ENCODE data around the gene C19orf81. TPM values are rescaled to one million over a fixed set of nuclear protein-coding genes. Genes with fewer than 3 reads are reported as not detected.

The C19orf81 gene
- total RNA-seq, 1 donor from 2014 or later, result 2.3 TPM

DNA sequence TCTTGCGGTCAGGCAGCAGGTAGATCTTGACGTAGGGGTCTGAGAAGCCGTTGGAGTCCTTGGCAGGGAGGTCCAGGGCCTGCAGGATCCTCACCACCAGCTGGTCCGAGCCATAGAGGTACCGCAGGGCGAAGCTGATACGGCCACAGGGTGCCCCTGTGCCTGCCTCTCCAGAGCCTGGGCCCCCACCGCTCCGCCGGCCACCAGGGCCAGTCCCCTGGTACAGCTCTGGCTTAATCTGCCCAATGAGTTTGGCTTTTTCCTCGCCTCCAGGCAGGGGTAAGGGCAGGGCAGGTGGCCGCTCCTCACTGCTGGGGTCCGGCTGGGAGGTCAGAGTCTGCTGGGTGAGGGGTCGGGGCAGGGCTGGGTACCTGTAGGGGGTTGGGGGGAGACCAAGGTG is 19.4 kb upstream of the C19orf81 start:
- DNase-seq, result no peak

DNA sequence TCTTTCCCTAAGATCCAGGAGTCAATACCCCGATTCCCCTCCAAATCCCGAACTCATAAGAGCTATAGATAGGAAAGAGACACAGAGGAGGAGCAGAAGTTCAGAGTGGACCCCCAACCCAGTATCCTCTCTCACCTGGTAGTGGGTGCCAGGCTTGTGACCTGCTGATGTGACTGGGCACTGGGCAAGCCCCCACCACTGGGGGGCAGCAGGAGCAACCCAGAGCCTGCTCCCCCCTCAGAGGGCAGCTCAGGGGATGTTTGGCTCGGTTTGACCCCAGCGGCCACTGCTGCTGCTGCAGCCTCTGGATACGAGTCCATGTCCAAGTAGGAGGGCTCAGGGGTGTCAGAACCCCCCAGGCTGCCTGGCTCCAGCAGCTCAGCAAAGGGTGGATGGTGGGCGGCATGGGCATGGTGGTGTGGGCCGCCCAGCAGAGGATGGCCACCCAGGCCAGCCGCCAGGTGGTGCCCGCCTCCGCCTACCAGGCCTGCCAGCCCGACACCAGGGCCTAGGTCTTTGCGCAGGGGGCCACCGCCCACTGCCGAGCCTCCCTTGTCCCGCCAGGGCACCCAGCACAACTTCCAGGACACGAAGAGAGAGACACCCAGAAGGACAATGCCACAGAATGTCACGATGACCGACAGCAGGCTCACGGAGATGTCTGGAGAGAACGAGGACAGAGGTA is 17.0 kb upstream of the C19orf81 start:
- no peak for DNase-seq

DNA sequence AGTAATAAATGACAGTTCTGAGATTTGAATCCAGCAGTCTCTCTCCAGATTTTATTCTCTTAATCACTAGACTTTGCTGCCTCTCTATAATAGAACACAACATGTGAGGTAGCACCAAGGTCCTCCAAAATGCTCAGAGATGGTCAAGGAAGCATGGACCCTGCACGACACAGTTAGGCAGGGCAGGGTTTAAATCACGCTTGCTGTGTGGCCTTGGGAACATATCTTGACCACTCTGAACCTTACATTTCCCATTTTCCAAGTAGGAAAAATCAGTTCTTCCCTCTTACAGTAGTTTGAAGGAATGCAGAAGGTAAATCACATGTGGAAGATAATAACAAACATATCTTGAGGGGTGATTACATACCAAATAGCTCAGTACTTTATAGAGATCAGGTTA is 15.9 kb upstream of the C19orf81 start:
- DNase-seq, result no peak

DNA sequence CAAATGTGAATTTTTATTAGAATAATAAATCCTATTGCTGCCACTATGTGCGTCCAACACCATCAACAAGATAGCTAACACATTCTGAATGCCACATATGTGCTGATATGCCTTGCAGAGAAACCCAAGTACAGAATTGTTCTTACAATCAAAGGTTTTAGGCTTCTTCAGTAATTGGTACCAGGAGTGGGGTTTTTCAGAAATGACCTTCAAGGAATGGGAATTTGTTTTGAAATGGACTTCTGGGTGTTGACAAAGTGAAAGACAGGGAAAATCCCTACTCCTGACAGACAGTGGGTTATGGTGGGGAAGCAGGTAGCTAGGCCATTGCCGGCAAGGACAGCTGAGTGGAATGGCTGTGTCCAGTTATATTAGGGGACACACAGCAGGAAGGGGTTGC is 15.3 kb upstream of the C19orf81 start:
- no peak for DNase-seq

DNA sequence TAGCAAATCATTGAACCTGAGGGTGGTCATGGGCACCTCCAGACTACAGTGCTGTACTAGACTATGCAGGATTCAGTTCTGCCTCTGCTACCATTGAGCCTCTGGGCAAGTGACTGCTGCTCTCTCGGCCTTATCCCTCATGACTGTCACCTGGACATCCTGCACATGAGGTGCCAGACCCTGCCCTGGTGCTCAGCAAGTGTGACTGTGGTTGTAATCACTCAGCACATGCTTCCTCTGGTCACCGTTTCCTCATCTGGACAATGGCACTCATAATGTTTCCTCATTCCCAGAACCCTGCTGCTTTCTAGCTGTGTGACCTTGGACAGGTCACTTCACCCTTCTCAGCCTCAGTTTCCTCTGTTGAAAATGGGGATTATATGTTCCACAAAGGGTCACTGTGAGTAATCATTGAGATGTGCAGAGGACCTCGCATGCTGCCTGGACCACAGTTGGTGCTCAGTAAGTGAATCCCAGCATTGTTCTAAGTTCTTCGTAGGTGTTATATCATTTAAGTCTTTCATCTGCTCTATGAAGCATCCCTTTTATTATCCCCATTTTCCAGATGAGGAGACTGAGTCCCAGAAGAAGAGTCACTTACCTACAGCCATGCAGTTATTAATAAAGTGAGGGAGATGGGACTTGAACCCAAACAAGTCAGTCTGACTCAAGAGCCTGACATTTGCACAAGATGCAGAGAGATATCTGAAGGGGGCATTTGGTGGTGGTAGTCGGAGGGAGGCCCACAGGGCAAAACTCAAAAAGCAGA is 12.7 kb upstream of the C19orf81 start:
- no peak for DNase-seq

DNA sequence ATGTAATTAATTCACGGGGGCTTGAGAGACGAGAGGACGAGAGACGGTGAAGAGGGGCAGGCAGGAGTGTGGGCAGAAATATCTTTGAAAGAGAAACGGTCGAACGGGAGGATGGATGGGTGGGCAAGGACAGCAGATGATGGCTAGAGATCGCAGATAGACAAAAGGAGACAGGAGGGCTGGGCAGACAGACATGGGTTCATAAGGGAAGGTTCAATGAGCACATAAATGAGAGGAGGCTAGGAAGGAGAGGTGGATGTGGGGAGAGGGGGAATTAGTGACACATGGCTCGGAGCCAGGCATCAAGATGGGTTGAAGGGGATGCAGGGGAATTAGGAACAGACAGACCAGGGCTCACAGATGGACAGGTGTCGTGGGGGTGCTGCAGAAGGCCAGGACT is 10.6 kb upstream of the C19orf81 start:
- DNase-seq, result no peak

DNA sequence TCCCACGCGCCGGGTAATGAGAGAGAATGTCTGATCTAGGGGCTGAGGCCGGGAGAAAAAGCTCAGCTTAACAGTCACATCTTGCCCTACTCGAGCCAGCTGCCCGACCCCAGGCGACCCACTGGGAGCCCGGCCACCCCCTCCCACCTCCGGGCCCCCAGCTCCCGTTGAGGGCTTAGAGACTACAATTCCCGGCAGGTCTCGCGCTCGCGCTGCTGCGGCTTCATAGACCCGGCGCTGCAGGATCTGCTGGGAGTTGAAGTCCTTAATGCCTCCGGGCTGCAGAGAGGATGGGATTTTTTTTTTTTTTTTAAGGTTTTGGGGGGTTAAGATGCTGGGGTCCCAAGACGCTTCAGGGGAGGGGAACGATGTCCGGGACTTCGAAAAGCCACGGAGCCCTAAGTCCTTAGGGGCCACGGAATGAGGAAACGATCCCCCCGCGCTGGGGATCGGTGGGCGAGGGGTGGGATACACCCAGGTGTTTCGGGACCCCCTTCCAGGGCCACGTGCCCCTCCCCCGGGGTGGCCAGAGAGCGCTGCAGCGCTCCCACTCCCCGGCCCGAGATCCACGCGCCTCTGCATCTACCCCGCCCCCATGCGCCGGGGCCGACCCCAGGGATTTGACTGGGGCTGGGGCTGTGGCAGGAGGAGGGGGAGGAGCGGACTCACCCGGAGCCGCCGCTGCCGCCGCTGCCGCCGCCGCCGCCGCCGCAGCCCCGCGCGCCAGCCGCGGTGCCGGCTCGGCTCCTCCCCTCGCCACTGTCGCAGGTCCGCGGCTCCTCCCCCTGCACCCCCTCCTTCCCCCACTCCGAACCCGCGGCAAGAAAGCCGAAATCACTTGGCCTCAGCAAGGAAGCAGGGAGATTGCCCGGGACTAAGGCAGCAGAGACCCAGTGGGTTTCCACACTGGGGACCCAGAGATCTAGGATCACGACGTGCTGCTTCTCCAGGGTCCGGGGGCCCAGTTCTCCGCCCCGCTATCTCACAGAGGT is 9.8 kb upstream of the C19orf81 start, which contains the start of gene SYT3:
SYT3 (minus strand) TSS at position 761 of the 992 bp plus-strand sequence. CDS start 2,470 bp downstream, outside the sequence.
- DNase-seq, result peak; percentile 62

DNA sequence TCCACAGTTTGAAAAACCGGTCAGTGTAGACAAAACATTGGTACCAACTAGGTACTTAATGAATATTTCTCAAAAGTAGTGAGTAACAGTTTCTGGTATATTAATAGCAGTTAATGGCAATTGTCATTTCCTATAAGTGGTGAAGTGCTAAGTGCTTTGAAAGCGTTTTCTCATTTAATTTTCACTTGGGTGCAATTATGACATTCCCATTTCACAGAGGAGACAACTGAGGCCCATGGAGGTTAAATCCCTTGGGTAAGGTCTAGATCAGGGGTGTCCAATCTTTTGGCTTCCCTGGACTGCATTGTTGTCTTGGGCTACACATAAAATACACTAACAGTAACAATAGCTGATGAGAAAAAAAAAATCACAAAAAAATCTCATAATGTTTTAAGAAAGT is 8.9 kb upstream of the C19orf81 start:
- DNase-seq, result no peak

DNA sequence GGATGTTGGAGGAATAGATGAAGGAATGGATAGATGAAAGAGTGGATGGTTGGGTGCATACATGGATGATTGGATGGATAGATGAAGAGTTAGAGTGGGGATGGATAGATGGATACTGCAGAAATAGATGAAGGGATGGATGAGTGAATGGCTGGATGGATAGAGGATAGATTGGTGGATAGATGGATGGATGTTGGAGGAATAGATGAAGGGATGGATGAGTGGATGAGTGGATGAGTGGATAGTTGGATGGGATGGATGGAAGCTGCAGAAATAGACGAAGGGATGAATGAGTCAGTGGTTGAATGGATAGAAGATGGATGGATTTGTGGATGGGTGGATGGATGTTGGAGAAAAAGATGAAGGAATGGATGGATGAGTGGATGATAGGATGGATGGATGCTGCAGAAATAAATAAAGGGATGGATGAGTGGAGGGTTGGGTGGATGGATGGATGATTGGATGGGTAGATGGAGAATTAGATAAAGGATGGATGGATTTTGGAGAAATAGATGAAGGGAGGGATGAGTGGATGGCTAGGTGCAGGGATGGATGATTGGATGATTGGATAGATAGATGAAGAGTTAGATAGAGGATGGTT is 4.8 kb upstream of the C19orf81 start:
- no peak for DNase-seq

DNA sequence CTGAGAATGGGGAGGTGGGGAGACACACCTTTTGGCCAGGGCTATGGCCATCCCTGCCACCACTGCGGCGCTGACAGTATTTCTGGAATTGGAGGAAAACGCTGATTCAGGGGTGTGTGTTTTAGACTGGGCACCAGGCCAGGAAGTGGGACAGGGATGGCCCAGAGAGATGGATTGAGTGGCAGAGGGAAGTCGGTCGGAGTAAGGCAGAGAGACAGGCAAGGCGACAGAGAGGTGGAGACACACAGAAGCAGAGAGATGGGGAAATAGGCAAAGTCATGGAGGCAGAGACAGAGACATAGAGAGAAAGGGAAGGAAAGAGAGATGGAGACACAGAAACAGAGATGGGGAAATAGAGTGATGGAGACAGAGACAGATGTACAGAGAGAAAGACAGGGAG is 4.1 kb upstream of the C19orf81 start:
- no peak for DNase-seq

DNA sequence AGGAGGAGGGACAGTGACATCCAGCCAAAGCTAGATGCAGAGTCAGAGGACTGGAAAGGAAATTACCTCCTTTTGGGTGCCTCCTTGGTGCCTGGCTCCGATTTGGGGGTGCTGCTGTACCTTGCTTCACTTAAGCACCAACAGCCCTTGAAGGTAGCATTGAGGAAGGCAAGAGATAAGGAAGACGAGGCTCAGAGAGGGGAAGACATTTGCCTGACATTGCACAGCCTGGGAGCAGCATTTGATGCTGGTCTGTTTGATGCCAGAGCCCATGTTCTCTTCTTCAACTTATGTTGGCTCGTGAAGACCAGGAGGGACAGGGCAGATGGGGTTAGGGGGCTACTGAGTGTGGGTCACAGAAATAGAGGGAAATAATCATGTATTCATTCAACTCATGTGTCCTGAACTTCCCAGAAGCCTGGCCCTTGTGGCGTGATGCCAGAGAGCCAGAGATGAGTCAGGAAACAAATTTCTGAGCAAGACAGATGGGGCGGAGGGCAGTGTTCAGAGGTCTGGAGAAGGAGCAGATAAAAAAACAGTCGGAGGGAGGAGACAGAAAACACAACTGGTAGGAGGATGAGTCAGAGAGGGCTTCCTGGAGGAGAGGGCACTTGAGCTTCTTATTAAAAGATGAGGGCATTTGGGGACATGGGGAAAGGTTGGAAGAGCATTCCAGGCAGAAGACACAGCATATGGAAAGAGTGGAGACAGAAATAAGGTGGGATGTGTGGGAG is 3.0 kb upstream of the C19orf81 start:
- DNase-seq, result no peak

DNA sequence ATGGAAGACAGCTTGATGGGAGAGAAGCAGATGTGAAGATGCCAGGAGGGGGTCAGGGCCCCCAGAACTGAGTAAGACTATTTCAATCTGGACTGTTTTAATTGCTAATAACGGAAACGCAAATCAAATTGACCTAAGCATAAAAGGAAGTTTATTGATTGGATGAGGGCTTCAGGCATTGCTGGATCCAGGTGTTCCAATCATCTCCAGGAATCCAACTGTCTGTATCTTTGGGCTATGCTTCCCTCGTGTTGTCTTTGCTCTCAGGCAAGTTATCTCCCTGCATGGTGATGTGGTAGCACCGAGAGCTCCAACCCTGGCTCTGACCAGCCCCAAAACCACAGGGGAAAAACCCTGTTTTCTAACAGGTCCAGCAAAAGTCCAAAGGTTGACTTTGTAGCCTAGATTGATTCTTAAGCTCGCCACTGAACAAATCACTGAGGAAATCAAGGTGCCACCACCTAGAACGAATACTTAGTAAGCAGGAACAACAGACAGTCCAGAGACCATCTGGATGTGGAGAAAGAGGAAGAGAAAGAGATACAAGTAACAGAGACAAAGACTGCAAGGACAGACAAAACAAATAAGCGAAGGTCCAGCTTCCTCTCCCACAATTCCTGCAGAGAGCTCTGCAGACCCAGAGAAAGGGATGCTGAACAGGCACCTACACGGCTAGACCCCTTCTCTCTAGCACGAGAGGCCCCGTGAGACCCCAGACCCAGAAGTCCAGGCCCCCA is 1.2 kb upstream of the C19orf81 start:
- no peak for DNase-seq

DNA sequence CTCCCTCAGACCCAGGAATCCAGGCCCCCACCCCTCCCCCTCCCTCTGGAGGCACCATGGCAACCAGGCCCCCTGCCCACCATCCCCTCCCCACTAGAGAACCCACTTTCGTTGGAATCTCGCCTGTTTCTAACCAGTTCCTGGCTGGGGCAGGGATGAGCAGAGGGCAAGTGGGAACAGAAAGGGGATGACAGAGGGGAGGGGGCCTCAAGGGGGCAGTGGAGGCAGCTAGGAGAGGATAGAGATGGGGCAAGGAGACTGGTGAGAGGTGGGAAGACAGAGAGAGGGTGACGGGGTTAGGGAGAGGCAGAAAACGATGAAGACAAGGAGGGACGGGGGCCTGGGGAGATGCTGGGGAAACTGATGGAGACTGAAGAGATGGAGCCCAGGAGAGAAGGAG is 586 bp upstream of the C19orf81 start:
- DNase-seq, result no peak

DNA sequence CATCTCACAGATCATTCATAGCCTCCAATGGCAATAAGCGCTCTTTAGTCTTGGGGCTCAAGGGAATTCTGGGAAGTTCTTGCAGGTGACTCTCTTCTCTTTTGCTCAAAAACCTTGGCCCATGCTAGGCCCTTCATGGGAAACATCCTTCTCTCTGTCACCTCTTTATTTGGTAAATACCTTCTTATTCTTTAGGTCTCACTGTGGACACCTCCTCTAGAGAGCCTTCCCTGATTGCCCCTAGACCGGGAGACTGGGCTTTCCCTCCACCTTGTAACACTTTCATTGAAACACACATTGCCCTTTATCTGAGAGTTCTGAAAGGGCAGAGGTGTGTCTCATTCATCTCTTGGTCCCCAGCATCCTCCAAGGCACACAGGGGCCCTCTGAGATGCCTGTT is 1.9 kb downstream of the C19orf81 start:
- no peak for DNase-seq

DNA sequence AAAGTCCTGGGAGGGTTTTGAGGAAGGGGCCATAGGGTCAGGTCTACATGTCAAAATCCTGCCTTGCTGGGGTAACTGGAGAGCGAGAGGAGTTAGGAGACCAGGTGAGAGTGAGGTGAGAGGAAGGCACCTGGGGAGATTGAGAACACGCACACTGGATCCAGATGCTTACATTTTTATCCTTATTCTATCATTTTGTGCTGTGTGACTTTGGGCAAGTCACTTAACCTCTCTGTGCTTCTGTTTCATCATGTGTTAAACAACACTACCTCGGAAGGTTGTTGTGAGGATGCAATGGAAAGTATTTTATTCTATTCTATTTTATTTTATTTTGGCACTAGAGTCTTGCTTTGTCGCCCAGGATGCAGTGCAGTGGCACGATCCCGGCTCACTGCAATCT is 3.5 kb downstream of the C19orf81 start:
- DNase-seq, result no peak

DNA sequence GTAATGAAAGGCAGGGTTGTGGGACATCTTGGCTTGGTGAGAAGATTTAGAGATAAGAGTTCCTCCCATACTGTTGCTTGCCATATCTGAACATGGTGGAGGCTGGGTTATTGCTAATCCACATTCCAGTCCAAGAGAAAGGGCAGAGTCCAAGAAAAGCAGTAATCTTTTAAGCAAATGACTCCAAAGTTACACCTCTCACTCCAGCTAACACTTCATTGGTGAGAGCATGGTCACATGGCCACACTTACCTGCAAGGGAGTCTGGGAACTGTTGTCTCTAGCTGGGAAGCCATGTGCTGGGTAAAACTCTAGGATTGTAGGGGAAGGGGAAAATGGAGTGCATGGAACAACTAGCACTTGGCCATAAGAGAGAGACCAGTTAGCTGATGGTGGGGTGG is 5.6 kb downstream of the C19orf81 start:
- no peak for DNase-seq

DNA sequence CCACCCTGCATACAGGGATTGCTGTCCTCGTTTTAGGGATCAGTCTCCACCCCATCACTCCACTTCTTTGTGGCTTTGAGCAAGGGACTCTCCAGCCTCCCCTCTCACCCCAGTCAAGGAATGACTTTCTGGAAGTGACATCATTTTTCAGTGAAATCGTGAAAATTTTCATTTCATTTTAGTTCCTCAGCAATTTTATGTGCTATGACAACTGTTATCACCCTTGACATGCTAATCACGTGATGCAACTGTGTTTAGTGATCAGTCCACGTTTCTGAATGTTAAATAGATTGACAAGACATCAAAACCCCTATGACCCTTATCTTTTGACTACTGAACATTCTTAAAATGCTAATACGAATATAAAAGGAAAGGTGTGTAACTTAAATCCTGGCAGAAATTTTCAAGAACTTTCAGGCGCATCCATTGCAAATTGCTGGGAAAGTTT is 8.0 kb downstream of the C19orf81 start:
- no peak for DNase-seq

DNA sequence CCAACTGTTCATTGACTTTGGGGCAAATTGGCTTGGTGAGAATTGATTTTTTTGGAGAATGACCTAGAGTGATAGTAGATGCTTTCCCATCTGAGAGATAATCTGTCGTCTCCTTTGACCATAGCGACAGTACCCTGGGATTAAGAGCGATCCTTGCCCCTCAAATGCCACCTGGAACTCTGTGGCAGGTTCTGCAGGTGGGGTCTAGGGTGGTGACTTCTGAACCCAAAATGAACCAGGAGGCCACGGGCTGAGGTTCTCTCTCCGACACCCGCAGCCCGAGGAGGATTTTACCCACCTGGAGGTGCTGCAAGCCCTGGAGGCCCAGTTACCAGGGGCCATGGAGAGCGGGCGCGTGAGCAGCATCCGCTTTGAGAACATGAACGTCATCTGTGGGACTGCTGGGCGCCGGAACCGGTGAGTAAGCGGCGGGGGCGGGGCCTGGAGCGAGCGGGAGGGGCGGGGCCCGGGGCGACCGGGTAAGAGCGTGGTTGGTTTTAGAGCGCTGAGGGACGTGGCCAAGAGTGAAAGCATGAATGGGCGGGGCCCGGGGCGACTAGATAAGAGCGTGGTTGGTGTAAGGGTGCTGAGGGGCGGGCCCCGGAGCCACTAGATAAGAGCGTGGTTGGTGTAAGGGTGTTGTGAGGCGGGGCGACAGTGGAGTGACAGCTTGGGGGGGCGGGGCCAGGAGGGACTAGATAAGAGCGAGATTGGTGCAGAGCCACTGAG is 8.6 kb downstream of the C19orf81 start:
- peak; percentile 100 for DNase-seq

DNA sequence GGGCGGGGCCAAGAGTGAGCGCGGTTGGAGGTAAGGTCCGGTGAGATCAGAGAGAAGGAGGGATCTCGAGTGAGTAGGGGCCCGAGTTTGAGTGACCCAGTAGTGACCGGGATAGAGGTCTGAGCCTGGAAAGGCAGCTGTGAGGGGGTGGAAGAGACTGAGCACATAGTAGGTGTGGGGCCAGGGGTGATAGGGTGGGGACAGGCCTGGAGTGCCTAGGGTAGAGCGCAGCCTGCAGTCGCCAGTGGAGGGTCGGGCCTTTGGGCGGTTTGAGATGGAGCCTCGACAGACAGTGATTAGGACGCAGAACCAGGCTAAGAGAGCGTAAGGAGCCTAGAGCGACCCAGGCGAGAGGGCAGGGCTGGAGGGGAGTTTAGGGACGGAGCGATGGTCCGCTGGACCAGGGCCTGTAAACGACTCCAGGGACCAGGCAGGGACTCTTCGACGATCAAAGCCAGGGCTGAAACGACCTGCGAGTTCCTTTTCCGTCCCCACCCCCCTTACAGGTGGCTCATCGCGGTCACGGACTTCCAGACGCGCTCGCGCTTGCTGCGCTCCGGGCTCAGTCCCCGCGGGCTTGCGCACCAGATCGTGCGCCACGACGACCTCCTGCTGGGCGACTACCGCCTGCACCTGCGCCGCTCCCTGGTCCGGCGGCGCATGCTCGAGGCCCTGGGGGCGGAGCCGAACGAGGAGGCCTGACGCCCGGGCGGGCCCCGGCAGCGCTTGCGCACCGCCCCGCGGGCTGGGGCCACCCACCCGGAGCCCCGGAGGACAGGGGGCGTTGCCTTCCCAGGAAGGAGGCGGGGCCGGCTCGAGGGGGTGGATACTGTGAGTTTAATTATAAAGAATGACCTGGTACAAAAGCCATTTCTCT is 9.4 kb downstream of the C19orf81 start:
- DNase-seq, result peak; percentile 83
